ENCODE measurements around the gene ERN2.
"Not testable (repeated sequence)": the region's sequence is repeated elsewhere in the genome, so short reads cannot be mapped to it uniquely, and the experiment has no call there.

ERN2 gene

DNA sequence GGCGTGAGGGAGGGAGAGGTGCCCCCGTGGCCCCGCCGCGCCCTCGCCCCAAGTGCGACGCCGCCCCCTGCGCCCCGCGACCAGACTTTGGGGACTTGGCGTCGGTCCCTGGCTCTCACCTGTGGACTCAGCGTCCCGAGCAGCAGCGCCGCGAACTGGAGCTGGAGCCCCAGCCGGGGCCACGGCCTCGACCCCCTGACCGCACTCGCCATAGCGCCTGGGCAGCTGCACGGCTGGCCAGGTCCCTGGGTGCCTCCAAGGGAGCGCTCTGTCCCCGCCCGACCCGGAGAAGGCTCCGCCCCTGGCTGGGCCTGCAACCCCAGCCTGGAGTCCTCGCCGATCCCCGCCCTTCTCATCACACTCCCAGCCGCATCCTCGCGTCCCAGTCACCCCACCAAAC is at the start of gene ERN2:
ERN2 (minus strand) TSS at position 247 of the 400 bp plus-strand sequence; CDS start at position 212, 35 bp downstream.
- DNase-seq (ENCODE audit: low read depth), result no peak

DNA sequence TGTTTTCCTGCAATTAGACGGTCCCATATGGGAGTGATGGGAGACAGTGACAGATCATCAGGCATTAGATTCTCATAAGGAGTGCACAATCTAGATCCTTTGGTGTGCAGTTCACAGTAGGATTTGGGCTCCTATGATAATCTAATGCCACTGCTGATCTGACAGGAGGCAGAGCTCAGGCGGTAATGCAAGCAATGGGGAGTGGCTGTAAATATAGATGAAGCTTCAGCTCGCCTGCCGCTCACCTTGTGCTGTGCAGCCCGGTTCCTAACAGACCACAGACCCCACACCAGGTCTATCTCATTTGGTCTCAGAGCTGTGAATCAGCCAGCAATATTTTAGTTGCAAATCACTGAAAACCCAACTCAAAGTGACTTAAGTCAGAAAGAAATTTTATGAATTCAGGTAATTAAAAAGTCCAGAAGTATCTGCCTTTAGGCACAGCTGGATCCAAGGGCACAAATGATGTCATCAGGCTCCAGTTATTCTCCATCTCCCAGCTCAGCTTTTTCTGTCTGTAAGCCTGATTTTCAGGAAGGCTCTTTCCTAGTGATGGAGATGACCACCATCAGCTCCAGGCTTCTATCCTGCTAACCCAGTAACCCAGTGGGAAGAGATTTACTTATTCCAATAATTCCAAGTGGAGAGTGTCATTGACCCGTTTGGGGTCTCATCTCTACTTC is 45.1 kb upstream of the ERN2 start:
- DNase-seq (ENCODE audit: low read depth), result no peak

DNA sequence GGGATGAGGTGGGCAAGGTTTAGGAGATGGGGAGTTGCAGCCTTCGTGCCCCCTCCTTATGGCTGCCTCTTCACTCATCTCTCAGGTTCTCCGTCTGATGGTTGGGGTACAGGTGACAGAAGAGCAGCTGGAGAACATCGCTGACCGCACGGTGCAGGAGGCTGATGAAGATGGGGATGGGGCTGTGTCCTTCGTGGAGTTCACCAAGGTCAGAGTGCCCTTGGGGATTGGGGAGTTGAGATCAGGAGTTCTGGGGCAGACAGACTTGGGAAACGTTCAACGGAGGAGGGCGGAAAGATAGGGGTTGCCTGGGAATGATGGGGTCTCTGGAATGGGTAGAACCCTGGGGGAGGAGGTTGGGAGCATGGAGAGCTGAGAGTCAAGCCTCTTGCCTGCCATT is 44.1 kb upstream of the ERN2 start:
- DNase-seq (ENCODE audit: low read depth), result no peak

DNA sequence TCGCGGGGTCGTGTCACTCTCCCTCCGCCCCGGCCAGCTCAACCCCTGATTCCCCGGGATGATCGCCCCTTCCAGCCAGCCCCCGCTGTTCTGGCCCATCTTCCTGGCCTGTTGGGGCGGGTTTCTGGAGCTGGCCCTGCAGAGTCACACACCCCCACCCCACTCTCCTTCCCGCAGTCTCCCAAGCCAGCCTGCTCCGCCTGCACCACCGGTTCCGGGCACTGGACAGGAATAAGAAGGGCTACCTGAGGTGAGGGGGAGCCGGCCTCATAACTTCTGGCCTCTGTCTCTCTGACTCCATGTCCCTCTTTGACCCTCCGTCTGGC is 42.4 kb upstream of the ERN2 start:
- DNase-seq (ENCODE audit: low read depth), result no peak

DNA sequence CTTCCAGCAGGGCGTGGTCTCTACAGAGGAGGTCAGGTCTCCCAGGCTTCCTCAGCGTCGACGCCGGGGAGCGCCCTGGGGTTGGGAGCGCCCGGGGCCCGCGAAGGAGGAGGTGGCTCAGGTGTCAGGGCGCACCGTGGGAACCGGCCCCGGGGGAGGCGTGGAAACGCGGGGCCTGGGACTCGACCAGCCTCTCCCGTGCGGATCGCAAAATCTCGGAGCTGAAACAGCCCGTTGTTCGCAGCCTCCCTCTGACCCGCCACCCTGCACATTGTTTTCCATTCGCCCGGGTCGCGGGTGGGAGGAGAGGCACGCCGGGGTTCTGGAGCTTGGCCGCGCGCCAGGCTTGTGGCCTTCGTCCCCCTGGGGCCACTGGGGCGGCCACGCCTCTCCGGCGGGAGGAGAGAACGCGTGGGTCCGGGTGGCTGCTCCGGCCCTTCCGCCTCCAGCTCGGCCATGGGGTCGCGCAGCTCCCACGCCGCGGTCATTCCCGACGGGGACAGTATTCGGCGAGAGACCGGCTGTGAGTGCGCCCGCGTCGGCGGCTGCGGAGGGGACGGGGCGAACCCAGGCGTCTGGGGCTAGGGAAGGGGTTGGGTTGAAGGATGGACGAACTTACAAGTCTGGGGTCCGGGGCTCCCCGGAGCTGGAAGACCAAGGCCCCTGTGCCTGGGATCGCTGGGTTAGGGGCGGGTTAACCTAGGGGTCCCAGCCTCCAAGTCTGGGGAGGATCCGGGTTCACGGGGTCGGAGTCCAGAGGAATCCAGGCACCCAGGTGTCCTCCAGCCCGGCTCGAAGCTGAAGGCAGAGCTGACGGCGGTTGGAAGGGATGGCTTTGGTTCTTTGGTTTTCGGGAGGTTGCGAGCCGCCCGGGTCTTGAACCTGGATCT is 41.8 kb upstream of the ERN2 start, which contains the start of gene CHP2:
CHP2 (plus strand) TSS at position 433 of the 890 bp plus-strand sequence; CDS start at position 457, 24 bp downstream.
- DNase-seq (ENCODE audit: low read depth), result no peak

DNA sequence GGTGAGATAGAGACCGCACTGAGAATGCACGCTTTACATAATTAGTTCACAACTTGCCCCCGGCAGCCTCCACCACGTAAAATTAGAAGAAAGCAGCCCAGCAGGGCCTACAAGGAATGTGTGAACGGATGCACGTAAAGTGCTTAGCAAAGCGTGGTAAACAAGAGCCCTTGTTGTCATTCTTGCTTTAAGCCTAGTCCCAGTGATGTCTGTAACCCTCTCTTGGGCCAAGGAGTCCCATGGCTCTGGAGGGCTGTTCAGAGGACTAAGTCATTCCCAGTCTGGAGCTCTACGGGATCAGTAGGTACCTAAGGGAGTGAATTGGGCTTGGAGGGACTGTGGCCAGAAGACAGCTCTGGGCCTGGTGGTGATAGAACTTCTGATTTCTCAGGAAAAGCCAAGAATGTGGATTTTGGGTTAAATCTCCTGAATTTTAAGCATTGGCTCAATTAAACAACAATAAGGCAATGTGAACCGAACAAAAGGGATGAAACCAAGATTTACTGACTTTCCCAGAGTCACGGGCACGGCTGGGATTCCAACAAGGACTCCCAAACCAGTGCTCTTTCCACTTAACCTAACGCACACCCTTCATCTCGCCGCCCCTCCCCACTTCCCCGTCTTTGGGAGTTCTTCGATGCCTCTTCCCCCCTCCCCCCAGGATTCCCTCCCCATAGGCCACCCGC is 41.0 kb upstream of the ERN2 start:
- no peak for DNase-seq (ENCODE audit: low read depth)

DNA sequence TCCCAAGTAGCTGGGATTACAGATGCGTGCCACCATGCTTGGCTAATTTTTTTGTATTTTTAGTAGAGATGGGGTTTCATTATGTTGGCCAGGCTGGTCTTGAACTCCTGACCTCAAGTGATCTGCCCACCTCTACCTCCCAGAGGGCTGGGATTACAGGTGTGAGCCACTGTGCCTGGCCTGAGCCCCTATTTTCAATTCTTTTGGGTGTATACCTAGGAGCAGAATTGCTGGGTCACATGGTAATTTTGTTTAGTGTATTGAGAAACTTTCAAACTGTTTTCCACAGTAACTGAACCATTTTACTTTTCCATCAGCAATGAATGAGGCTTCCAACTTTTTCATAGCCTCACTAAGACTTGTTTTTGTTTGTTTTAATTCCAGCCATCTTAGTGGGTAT is 38.0 kb upstream of the ERN2 start:
- not testable (repeated sequence) for DNase-seq (ENCODE audit: low read depth)

DNA sequence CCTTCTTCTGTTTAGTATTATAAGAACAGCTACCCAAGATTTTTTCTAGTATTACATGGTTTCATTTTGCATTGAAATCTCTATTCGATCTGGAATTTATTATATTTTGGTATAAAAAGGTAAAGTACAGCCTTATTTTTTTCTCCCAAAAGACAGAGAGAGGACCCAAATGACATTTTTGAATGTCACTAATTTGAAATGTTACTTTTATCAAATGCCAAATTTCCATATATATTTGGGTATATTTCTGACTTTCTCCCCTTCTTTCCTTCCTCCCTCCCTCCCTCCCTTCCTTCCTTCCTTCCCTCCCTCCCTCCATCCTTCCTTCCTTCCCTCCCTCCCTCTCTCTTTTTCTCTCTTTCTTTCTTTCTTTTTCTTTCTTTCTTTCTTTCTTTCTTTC is 35.6 kb upstream of the ERN2 start:
- no peak for DNase-seq (ENCODE audit: low read depth)

DNA sequence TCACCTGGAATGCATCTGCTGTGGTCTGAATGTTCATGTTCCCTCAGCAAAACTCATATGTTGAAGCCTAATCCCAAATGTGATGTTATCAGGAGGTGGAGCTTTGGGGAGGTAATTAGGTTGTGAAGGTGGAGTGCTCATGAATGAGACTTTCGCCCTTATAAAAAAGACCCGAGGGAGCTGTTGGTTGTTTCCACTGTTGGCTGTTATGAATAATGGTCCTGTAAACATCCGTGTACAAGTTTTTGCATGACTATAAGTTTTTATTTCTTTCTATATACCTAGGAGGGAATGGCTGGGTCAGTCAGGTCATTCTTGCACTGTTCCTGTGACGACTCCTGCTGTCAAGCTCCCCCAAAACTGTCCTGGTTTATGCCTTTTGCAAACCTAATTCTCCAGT is 32.2 kb upstream of the ERN2 start:
- DNase-seq (ENCODE audit: low read depth), result no peak

DNA sequence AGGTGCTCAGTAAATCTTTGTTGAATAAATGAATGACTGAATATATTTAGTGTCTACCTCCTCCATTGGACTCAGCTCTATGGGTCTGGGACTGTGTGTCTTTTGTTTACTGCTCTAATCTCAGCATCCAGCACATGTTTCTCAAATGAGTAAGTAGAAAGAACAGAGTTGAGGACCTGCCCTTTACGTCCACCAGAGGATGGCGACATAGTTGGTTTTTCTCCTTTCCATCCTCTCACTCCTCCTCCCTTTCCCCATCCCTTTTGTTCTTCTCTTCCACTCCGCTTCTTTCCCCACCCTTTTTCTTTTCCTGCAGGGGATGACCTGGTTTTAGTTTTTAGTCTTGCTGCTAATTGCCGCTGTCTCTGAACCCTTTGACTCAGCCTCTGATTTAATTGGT is 29.7 kb upstream of the ERN2 start:
- DNase-seq (ENCODE audit: low read depth), result no peak

DNA sequence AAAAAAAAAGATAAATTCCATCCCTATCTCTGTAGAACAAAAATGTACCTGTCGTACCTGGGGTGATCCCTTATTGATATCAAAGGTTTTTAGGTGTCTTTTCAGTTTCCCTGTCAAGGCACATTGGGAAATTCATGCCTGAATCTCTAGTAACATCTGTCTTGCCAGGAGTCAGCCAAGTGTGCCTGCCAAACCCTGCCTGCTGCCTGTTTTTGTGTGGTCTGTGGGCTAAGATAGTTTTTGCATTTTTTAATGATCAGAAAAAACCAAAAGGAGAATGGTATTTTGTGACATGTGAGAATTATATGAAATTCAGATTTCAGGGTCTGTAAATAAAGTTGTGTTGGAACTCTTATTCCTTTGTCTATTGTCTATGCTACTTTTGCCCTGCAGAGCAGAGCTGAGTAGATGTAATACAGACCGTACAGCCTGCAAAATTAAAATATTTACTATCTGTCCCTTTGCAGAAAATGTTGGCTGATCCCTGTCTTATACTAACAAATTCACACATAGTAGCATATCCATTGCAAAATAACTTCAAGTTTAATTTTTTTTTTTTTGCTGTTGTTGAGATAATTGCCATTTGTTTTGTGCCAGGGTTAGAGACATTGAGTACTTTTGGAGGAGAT is 28.8 kb upstream of the ERN2 start:
- DNase-seq (ENCODE audit: low read depth), result no peak

DNA sequence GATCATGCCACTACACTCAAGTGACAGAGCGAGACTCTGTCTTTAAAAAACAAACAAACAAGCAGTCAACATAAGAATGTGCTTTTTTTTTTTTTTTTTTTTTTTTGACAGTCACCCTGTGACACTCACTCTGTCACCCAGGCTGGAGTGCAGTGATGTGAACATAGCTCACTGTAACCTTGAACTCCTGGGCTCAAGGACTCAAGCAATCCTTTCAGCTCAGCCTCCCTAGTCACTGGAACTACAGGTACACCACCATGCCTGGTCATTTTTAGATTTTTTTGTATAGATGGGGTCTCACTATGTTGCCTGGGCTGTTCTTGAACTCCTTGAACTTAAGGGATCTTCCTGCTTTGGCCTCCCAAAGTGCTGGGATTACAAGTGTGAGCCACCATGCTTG is 26.5 kb upstream of the ERN2 start:
- DNase-seq (ENCODE audit: low read depth), result no peak

DNA sequence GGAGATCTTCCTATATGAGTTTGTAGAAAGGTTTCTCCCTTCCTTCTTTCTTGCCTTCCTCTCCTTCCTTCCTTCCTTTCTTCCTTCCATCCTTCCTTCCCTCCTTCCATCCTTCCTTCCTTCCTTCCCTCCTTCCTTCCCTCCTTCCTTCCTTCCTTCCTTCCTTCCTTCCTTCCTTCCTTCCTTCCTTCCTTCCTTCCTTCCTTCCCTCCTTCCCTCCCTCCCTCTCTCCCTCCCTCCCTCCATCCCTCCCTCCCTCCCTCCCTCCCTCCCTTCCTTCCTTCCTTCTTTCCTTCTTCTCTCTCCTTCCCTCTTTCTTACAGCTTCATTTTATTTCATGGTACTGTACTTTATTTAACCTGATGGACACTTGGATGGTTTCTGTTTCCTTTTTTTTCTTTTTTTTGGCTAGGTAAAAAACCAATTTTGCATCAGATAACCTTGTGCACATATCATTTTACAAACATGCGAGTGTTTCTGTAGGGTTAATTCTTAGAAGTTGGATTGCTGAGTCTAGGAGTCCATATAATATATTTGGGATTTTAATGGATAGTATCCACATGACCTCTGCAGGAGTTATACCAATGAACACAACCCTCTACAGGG is 24.5 kb upstream of the ERN2 start:
- DNase-seq (ENCODE audit: low read depth), result not testable (repeated sequence)

DNA sequence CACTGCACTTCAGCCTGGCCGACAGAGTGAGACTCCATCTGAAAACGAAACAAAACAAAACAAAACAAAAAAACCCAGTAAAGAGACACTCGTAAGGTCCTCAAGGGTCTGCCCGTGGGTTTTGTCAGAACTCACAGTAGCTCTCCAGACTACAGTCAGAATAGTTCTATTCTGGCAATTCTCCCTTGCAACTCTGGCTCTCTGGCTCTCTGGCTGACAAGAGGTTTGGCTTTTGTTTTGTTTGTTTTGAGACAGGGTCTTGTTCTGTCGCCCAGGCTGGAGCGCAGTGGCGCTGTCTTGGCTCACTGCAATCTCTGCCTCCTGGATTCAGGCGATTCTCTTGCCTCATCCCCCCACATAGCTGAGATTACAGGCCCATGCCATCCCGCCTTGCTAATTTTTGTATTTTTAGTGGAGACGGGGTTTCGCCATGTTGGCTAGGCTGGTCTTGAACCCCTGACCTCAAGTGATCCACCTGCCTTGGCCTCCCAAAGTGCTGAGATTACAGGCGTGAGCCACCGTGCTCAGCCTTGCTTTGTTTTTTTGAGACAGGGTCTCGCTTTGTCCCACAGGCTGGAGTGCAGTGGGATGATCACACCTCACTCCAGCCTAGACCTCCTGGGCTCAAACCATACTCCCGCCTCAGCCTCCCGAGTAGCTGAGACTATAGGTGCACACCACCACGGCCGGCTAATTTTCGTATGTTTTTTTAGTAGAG is 21.3 kb upstream of the ERN2 start:
- no peak for DNase-seq (ENCODE audit: low read depth)

DNA sequence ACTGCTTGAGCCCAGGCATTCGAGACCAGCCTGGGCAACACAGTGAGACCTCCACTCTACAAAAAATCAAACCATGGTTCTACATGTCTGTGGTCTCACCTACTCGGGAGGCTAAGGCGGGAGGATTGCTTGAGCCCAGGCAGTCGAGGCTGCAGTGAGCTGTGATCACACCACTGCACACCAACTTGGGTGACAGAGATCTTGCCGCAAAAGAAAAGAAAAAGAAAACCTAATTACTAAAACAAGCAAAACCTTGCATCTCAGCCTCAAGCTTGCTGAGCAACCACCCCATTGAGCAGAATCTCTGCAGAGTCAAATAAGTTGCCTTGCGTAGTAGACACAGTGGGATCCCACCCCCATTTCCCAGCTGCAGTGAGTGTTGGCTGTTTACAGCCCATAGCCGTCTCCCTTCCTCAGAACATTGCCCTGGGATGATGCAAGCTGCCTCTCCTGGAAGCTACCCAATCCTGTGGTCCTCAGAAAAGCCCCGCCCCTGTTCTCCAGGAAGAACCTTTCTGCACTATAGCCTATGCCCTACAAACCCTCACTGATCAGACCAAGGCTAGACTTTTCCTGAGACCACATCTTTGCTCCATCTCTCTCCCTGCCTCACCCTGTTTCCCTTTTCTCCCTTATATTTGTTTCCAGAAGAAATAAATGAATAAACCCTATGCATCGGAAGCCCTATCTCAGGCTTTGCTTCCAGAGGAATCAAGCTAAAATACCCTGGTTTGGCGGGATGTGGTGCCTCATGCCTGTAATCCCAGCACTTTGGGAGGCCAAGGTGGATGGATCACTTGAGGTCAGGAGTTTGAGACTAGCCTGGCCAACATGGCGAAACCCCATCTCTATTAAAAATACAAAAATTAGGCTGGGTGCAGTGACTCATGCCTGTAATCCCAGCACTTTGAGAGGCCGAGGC is 16.7 kb upstream of the ERN2 start:
- DNase-seq (ENCODE audit: low read depth), result no peak

DNA sequence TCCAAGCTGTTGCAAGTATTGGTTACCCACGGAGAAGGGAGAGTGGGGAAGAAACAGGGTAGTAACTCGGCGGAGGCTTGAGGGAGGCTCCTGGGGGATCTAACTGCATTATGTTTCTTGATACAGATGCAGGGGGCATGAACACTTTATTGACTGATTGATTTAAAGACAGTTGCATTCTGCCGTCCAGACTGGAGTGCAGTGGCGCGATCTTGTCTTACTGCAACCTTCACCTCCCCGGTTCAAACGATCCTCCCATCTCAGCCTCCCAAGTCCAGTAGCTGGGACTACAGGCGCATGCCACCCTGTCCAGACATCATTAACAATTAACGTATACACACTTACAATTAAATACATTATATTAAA is 15.1 kb upstream of the ERN2 start:
- no peak for DNase-seq (ENCODE audit: low read depth)

DNA sequence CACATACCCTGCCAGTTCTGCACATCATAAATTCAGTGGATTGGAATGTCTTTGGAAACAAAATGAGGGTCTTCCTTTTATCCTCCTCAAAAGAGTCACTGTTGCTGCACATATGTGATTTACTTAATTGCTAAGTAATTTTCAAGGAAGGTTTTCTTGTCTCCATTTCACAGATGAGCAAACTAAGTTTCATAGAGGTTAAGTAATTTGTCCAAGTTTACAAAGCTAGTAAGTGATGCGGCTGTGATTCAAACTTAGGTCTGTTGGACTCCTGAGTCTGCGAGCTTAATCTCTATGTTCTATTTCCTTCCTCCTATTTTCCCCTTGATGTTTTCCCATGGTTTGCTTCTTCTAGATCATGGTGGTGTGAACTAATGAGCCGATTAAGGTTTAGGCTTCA is 13.7 kb upstream of the ERN2 start:
- no peak for DNase-seq (ENCODE audit: low read depth)

DNA sequence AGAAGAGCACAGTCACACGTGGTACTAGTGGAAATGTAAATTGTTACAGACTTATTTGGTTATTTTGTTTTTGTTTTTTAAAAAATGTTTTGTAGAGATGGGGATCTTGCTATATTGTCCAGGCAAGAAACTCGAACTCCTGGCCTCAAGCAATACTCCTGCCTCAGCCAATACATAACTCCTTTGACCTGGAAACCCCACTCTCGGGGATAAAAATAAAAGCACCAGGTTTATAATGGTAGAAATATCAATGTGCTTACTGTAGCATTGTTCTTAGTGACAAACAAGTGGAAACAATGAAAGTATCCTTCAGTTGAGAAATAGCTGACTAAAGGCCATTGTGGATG is 11.7 kb upstream of the ERN2 start:
- no peak for DNase-seq (ENCODE audit: low read depth)

DNA sequence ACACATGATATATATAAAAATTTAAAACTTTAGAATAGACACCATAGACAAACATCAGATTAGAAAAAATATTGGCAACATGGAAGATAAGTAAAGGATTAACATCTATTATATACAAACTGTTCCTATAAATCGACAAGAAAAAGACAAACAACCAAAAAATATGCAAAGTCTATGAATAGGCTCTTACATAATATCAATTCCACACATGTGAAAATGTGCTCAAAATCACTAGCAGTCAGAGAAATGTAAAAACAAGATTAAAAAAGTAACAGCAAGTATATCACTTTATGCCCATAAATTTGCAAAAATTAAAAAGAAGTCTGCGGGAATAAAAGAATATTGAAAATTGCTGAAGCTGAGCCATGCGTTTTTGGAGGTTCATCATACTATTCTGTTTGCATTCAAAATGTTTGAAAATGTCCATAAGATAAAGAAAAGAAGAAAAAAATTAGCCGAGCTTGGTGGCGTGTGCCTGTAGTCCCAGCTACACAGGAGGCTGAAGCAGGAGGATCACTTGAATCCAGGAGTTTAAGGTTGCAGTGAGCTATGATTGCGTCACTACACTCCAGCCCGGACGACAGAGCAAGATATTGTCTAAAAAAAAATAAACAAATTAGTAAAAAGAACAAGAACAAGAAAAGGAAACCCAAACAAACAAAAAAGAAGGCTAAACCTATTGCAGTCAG is 11.2 kb upstream of the ERN2 start:
- DNase-seq (ENCODE audit: low read depth), result no peak

Measured in stimulated activated CD8-positive, alpha-beta memory T cell treated with anti-CD3 and anti-CD28 coated beads, Interleukin-15, amount 100 ng/mL, for 24 hours (primary cell).